ENCODE measurements around the gene CD53. TPM values are rescaled to one million over a fixed set of nuclear protein-coding genes. Genes with fewer than 3 reads are reported as not detected.

CD53 gene
- total RNA-seq, 2 donors from 2014 or later = 4.9 to 16.6 TPM

GRCh38 chr1:110888641-110889040 is 15.7 kb downstream of the CD53 start:
- intact Hi-C loops (cut with DNase I) = no loop called here
- Histone ChIP-seq H3K27me3 (no peaks in the 10 kb centered on the region), H3K36me3 (replicated peaks in 1 of 2; ENCODE audit: insufficient read depth in 1 of 2, low read depth in 2 of 2) (no peaks in the 10 kb centered on the region), H3K27ac (no peak overlapping the region), H3K4me3 (no peak overlapping the region), H3K4me1 (no peaks in the 10 kb centered on the region), H3K9me3 (no peaks in the 10 kb centered on the region)
- no peak for TF ChIP-seq CTCF (IDR thresholded peaks at IDR 0.05)
- TF ChIP-seq POLR2A (IDR thresholded peaks at IDR 0.05) = no peak
- no peak for DNase-seq
- ATAC-seq = no peak

- no peaks in the 10 kb centered on the region for H3K4me1 ChIP-seq
- H3K9me3 ChIP-seq = no peaks in the 10 kb centered on the region
- no peak for DNase-seq
- no peak overlapping the region for H3K27ac ChIP-seq
- TF ChIP-seq POLR2A (IDR thresholded peaks at IDR 0.05) (no peak), CTCF (IDR thresholded peaks at IDR 0.05) (no peak)
- intact Hi-C loops (cut with DNase I) = no loop called here
- no peaks in the 10 kb centered on the region for H3K27me3 ChIP-seq
- no peak for ATAC-seq
- WGBS, 2 donors = 64 to 69% methylated on average over 3 of the region's 3 CpGs
- H3K36me3 ChIP-seq (replicated peaks in 1 of 2; ENCODE audit: insufficient read depth in 1 of 2, low read depth in 2 of 2) = no peaks in the 10 kb centered on the region
- no peak overlapping the region for H3K4me3 ChIP-seq
Observed at GRCh38 chr1:110890474-110891196, 17.7 kb downstream of the CD53 start.

- Histone ChIP-seq H3K4me1 (no peaks in the 10 kb centered on the region), H3K9me3 (no peaks in the 10 kb centered on the region), H3K27me3 (no peaks in the 10 kb centered on the region), H3K27ac (no peak overlapping the region), H3K36me3 (replicated peaks in 1 of 2; ENCODE audit: insufficient read depth in 1 of 2, low read depth in 2 of 2) (no peaks in the 10 kb centered on the region), H3K4me3 (no peak overlapping the region)
- ATAC-seq (no peak), DNase-seq (no peak)
- WGBS, 2 donors = 21 to 22% methylated on average over 3 of the region's 3 CpGs
- TF ChIP-seq CTCF (IDR thresholded peaks at IDR 0.05) (no peak), POLR2A (IDR thresholded peaks at IDR 0.05) (no peak)
- intact Hi-C loops (cut with DNase I) = no loop called here
Observed at GRCh38 chr1:110893908-110894490, 21.1 kb downstream of the CD53 start.

- ATAC-seq = no peak
- Histone ChIP-seq H3K36me3 (replicated peaks in 1 of 2; ENCODE audit: insufficient read depth in 1 of 2, low read depth in 2 of 2) (no peaks in the 10 kb centered on the region), H3K4me3 (no peak overlapping the region), H3K27me3 (no peaks in the 10 kb centered on the region), H3K9me3 (no peaks in the 10 kb centered on the region), H3K4me1 (no peaks in the 10 kb centered on the region), H3K27ac (no peak overlapping the region)
- intact Hi-C loops (cut with DNase I) = no loop called here
- TF ChIP-seq CTCF (IDR thresholded peaks at IDR 0.05) (no peak), POLR2A (IDR thresholded peaks at IDR 0.05) (no peak)
- DNase-seq = no peak
- WGBS, 2 donors = 40 to 46% methylated on average over 2 of the region's 2 CpGs
Observed at GRCh38 chr1:110896090-110896489, 23.1 kb downstream of the CD53 start.

GRCh38 chr1:110897681-110898080 is 24.7 kb downstream of the CD53 start:
- ATAC-seq (no peak), DNase-seq (no peak)
- no peaks in the 10 kb centered on the region for H3K9me3 ChIP-seq
- no peaks in the 10 kb centered on the region for H3K4me1 ChIP-seq
- intact Hi-C loops (cut with DNase I) = no loop called here
- no peak overlapping the region for H3K4me3 ChIP-seq
- TF ChIP-seq POLR2A (IDR thresholded peaks at IDR 0.05) (no peak), CTCF (IDR thresholded peaks at IDR 0.05) (no peak)
- no peak overlapping the region for H3K27ac ChIP-seq
- H3K36me3 ChIP-seq (replicated peaks in 1 of 2; ENCODE audit: insufficient read depth in 1 of 2, low read depth in 2 of 2) = no peaks in the 10 kb centered on the region
- no peaks in the 10 kb centered on the region for H3K27me3 ChIP-seq
- 86 to 92% methylated on average over 2 of the region's 2 CpGs for WGBS, 2 donors

Measured in body of pancreas (tissue), 4 donors.